HepG2 (cell line): ENCODE data around the gene MRPL51. TPM values are rescaled to one million over a fixed set of nuclear protein-coding genes. Genes with fewer than 3 reads are reported as not detected.

Source experiments
- ELF1 ChIP-seq: sonication (generic); formaldehyde crosslinking; IDR thresholded peaks from 2 replicates; pipeline ENCODE4 v1.4.0; 2020; ENCODE audit warnings: missing genetic modification reagents
- ERF ChIP-seq: IDR thresholded peaks from 2 replicates; pipeline ENCODE4 v1.6.1; 2018; ENCODE audit warnings: missing biosample characterization, missing genetic modification reagents
- ETV5 ChIP-seq: IDR thresholded peaks from 2 replicates; pipeline ENCODE4 v1.6.1; 2018; ENCODE audit warnings: missing biosample characterization, missing genetic modification reagents, inconsistent platforms, borderline replicate concordance
- GFI1 ChIP-seq: sonication (generic); formaldehyde crosslinking; IDR thresholded peaks from 2 replicates; pipeline ENCODE4 v1.5.0; 2020; ENCODE audit warnings: missing genetic modification reagents, mild to moderate bottlenecking, borderline replicate concordance
- KDM5A ChIP-seq: fragments of 200-600 bp; sonication (generic); IDR thresholded peaks from 2 replicates; pipeline ENCODE4 v1.7.0; 2018; ENCODE audit warnings: antibody characterized with exemption, mild to moderate bottlenecking, low read length, borderline replicate concordance
- MXI1 ChIP-seq: IDR thresholded peaks from 3 replicates; pipeline ENCODE4 v1.6.1; 2012; ENCODE audit warnings: low read depth, low read length, inconsistent platforms, borderline replicate concordance
- PCBP1 ChIP-seq: fragments of 200-400 bp; formaldehyde crosslinking; IDR thresholded peaks from 2 replicates; pipeline ENCODE4 v1.6.1; 2017; ENCODE audit warnings: mild to moderate bottlenecking, low read depth, low read length, borderline replicate concordance
- RXRB ChIP-seq: IDR thresholded peaks from 2 replicates; pipeline ENCODE4 v1.6.1; 2016; ENCODE audit warnings: borderline replicate concordance, missing genetic modification reagents, missing compliant biosample characterization
- SYNCRIP ChIP-seq: fragments of 200-400 bp; formaldehyde crosslinking; IDR thresholded peaks from 2 replicates; pipeline ENCODE4 v1.6.1; 2018; ENCODE audit warnings: mild to moderate bottlenecking, low read depth, low read length; ENCODE audit not compliant: insufficient read depth
- TEAD3 ChIP-seq: optimal IDR thresholded peaks from 2 replicates; pipeline ENCODE3; 2016; ENCODE audit warnings: borderline replicate concordance
- TMF1 ChIP-seq: sonication (generic); formaldehyde crosslinking; IDR thresholded peaks from 2 replicates; pipeline ENCODE4 v1.8.1; 2022; ENCODE audit warnings: low read depth, missing genetic modification reagents
- ZBTB20 ChIP-seq: sonication (generic); formaldehyde crosslinking; IDR thresholded peaks from 2 replicates; pipeline ENCODE4 v1.8.1; 2023; ENCODE audit warnings: missing genetic modification reagents, low read depth, mild to moderate bottlenecking, borderline replicate concordance
- ZFY ChIP-seq: sonication (generic); formaldehyde crosslinking; IDR thresholded peaks from 2 replicates; pipeline ENCODE4 v1.4.0; 2020; ENCODE audit warnings: missing genetic modification reagents
- ZNF124 ChIP-seq: sonication (generic); formaldehyde crosslinking; IDR thresholded peaks from 2 replicates; pipeline ENCODE4 v1.4.0; 2020; ENCODE audit warnings: missing genetic modification reagents
- ZNF496 ChIP-seq: sonication (generic); formaldehyde crosslinking; IDR thresholded peaks from 2 replicates; pipeline ENCODE4 v1.8.1; 2023; ENCODE audit warnings: mild to moderate bottlenecking, moderate library complexity, missing genetic modification reagents; ENCODE audit not compliant: insufficient replicate concordance
- ZNF567 ChIP-seq: sonication (generic); formaldehyde crosslinking; IDR thresholded peaks from 2 replicates; pipeline ENCODE4 v1.8.1; 2023; ENCODE audit warnings: mild to moderate bottlenecking, missing genetic modification reagents, borderline replicate concordance
- ZNF598 ChIP-seq: sonication (generic); formaldehyde crosslinking; IDR thresholded peaks from 2 replicates; pipeline ENCODE4 v1.5.1; 2020; ENCODE audit warnings: mild to moderate bottlenecking, missing genetic modification reagents, borderline replicate concordance
- ZNF616 ChIP-seq: sonication (generic); formaldehyde crosslinking; IDR thresholded peaks from 2 replicates; pipeline ENCODE4 v1.5.0; 2020; ENCODE audit warnings: low read depth, mild to moderate bottlenecking, missing genetic modification reagents
- ZNF678 ChIP-seq: sonication (generic); formaldehyde crosslinking; IDR thresholded peaks from 2 replicates; pipeline ENCODE4 v1.4.0; 2020; ENCODE audit warnings: mild to moderate bottlenecking, missing genetic modification reagents
- ZNF781 ChIP-seq: sonication (generic); formaldehyde crosslinking; IDR thresholded peaks from 2 replicates; pipeline ENCODE4 v1.5.1; 2020; ENCODE audit warnings: borderline replicate concordance, mild to moderate bottlenecking, missing genetic modification reagents; ENCODE audit errors: not compliant biosample characterization
- ZNF792 ChIP-seq: IDR thresholded peaks from 2 replicates; pipeline ENCODE4 v1.6.1; 2016
- ZSCAN25 ChIP-seq: sonication (generic); formaldehyde crosslinking; IDR thresholded peaks from 2 replicates; pipeline ENCODE4 v1.8.0; 2022; ENCODE audit warnings: mild to moderate bottlenecking, missing genetic modification reagents
- polyA plus RNA-seq, 8 experiments: library from polyadenylated mRNA; depleted of rRNA in 3 of 8; stranded (reverse) in 7 of 8; unstranded in 1 of 8; fragments of >200 nt; fragmentation: Illumina TruSeq in 4 of 8; extraction: Trizol in 4 of 8; gene quantifications; 2 replicates each; pipeline versions ENCODE4 v1.2.1 to v1.2.3, GENCODE V29; 2011 to 2016; ENCODE audit warnings: low read depth in 4 of 8, missing spikeins in 1 of 8, mixed read lengths in 1 of 8; ENCODE audit not compliant: insufficient read depth in 1 of 8
- total RNA-seq, 5 experiments: library from RNA; depleted of rRNA; stranded (reverse); fragments of >200 nt; fragmentation: Illumina TruSeq; extraction: Trizol; gene quantifications; 2 replicates each; pipeline ENCODE4 v1.2.3, GENCODE V29; 2016; ENCODE audit warnings: low read depth in 1 of 5
- TF ChIP-seq, protein P1 (sequence below): sonication (generic); formaldehyde crosslinking; IDR thresholded peaks from 2 replicates; pipeline ENCODE4 v1.5.1; 2020; ENCODE audit warnings: missing genetic modification reagents, mild to moderate bottlenecking, borderline replicate concordance
- TF ChIP-seq, protein P2 (sequence below): sonication (generic); formaldehyde crosslinking; IDR thresholded peaks from 2 replicates; pipeline ENCODE4 v1.4.0; 2020; ENCODE audit warnings: mild to moderate bottlenecking, missing genetic modification reagents
- TF ChIP-seq, protein P3 (sequence below): sonication (generic); formaldehyde crosslinking; IDR thresholded peaks from 2 replicates; pipeline ENCODE4 v1.4.0; 2020; ENCODE audit warnings: mild to moderate bottlenecking, missing genetic modification reagents
- TF ChIP-seq, protein P4 (sequence below): sonication (generic); formaldehyde crosslinking; IDR thresholded peaks from 2 replicates; pipeline ENCODE4 v1.5.0; 2020; ENCODE audit warnings: missing genetic modification reagents

MRPL51 gene
- total and polyA plus RNA-seq, 2 of the 13 experiments (the other 11 are each of a cell fraction or from before 2014, with no cell fraction given), result 64.8 to 278 TPM

DNA sequence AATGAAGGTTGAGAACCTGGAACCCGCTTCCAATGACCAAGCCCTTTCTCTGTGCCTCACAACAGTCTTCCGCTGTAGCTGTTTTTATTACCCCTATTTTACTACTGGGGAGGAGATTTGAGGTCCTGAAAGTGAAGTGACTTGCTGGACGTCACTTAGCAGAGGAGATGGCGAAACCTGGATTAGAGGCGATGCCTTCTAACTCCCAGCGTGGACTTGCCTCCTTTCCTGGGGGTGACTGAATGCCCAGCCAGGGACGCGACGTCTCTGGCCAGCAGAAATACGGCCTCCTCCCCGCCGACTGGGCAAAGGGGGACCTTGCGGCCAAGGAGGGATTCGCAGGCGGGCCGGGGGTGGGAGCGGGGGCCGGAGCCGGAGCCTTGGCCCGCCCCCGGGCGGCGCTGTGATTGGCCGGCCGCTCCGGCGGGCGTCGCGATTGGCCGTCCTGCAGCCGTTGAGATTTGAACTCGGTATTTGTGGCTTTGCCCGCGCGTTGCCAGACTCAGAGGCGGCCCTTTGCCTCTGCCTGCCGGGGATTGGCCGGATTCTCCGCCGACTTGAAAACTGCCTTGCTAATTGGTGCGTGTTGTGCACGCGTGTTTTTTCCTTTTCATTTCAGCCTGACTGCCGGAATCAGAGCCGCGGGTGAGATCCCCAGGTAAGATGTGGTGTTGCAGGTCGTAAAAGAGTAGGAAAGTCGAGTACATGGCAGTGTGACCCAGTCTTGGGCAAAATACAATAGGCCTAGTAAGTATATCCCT is 615 bp upstream of the MRPL51 start, which contains the start of gene NCAPD2 (continued):
- TF ChIP-seq, protein P1, sequence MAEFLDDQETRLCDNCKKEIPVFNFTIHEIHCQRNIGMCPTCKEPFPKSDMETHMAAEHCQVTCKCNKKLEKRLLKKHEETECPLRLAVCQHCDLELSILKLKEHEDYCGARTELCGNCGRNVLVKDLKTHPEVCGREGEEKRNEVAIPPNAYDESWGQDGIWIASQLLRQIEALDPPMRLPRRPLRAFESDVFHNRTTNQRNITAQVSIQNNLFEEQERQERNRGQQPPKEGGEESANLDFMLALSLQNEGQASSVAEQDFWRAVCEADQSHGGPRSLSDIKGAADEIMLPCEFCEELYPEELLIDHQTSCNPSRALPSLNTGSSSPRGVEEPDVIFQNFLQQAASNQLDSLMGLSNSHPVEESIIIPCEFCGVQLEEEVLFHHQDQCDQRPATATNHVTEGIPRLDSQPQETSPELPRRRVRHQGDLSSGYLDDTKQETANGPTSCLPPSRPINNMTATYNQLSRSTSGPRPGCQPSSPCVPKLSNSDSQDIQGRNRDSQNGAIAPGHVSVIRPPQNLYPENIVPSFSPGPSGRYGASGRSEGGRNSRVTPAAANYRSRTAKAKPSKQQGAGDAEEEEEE (CRISPR knock-in tag), result peak; percentile 35; the same call in 1 of the 2 replicates
- TF ChIP-seq ELF1 (CRISPR knock-in tag) (0 out of 2 replicates have a peak, but pooled peaks have one; percentile 1), ZNF598 (0 out of 2 replicates have a peak, but pooled peaks have one; percentile 44), ERF (CRISPR knock-in tag) (0 out of 2 replicates have a peak, but pooled peaks have one; percentile 6), ETV5 (CRISPR knock-in tag) (no peak), ZNF678 (CRISPR knock-in tag) (no peak), ZNF124 (CRISPR knock-in tag) (0 out of 2 replicates have a peak, but pooled peaks have one; percentile 40), ZNF567 (CRISPR knock-in tag) (no peak), ZFY (CRISPR knock-in tag) (0 out of 2 replicates have a peak, but pooled peaks have one; percentile 7), TEAD3 (CRISPR knock-in tag) (peak; percentile 44), ZNF496 (no peak), KDM5A (peak; percentile 93), ZSCAN25 (peak; percentile 4; the same call in 1 of the 2 replicates), SYNCRIP (no peak), ZNF792 (CRISPR knock-in tag) (no peak), PCBP1 (no peak), RXRB (CRISPR knock-in tag) (no peak; the same call in 1 of the 2 replicates), GFI1 (CRISPR knock-in tag) (0 out of 2 replicates have a peak, but pooled peaks have one; percentile 33), ZNF781 (CRISPR knock-in tag) (no peak), TMF1 (peak; percentile 51), MXI1 (peak; percentile 81; the same call in 2 of the 3 replicates), ZBTB20 (CRISPR knock-in tag) (no peak; the same call in 1 of the 2 replicates), ZNF616 (CRISPR knock-in tag) (0 out of 2 replicates have a peak, but pooled peaks have one; percentile 22)
- TF ChIP-seq, protein P2, sequence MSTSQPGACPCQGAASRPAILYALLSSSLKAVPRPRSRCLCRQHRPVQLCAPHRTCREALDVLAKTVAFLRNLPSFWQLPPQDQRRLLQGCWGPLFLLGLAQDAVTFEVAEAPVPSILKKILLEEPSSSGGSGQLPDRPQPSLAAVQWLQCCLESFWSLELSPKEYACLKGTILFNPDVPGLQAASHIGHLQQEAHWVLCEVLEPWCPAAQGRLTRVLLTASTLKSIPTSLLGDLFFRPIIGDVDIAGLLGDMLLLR (CRISPR knock-in tag), result peak; percentile 64
- TF ChIP-seq, protein P3, sequence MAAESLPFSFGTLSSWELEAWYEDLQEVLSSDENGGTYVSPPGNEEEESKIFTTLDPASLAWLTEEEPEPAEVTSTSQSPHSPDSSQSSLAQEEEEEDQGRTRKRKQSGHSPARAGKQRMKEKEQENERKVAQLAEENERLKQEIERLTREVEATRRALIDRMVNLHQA, result no peak
- TF ChIP-seq, protein P4, sequence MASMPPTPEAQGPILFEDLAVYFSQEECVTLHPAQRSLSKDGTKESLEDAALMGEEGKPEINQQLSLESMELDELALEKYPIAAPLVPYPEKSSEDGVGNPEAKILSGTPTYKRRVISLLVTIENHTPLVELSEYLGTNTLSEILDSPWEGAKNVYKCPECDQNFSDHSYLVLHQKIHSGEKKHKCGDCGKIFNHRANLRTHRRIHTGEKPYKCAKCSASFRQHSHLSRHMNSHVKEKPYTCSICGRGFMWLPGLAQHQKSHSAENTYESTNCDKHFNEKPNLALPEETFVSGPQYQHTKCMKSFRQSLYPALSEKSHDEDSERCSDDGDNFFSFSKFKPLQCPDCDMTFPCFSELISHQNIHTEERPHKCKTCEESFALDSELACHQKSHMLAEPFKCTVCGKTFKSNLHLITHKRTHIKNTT, result no peak
